SH-SY5Y (cell line): ENCODE measurements around the gene EXTL1.

Experiments
- GATA2 ChIP-seq: IDR thresholded peaks from 2 replicates; pipeline ENCODE4 v1.6.1; 2011; ENCODE audit warnings: mild to moderate bottlenecking, low read depth, low read length
- GATA3 ChIP-seq: IDR thresholded peaks from 2 replicates; pipeline ENCODE4 v1.6.1; 2011; ENCODE audit warnings: low read depth, mild to moderate bottlenecking, low read length, moderate library complexity

DNA sequence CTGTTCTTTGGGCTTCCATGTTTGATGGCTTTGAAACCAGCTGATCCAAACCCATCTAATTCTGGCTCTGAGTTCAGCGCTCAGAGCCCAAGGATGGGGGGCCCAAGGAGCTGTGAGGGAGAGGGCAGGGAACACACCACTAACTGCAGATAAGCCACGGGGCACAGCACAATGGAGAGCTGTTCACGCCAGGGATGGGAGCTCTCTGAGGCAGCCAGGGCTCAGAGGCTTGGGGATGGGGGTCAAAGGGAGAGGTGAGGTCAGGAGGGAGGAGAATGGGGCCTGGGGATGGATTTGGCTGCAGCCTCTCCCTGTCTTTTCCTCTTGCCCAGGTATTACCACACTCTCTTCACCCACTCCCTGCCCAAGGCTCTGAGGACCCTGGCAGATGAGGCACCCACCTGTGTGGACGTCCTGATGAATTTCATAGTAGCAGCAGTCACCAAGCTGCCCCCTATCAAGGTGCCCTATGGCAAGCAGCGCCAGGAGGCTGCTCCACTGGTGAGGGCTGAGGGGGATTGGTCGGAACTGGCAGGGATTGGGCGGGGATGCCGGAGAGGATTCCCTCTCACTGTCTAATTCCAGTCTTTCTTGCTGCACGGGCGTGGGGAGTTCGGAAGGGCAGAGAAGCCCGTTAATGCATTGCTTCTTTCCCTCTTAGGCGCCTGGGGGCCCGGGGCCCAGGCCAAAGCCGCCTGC is 13.1 kb downstream of the EXTL1 start:
- TF ChIP-seq GATA3, result no peak
- no peak for TF ChIP-seq GATA2
